AG04450 (cell line): Measurements from ENCODE around the gene TNIK. TPM values are rescaled to one million over a fixed set of nuclear protein-coding genes. Genes with fewer than 3 reads are reported as not detected.

Experiments
- CTCF ChIA-PET: fragments of 300-600, 350-600 bp; formaldehyde crosslinking; extraction: SDS; loops from one replicate; lab custom pipeline; 2022; ENCODE audit warnings: antibody characterized with exemption, inconsistent platforms; lab: Charles Lee
- POLR2A ChIA-PET: fragments of 350-600 bp; formaldehyde crosslinking; extraction: SDS; loops from one replicate; lab custom pipeline; 2021; ENCODE audit warnings: antibody characterized with exemption, inconsistent platforms; lab: Yijun Ruan, JAX
- DNase-seq: peaks from one replicate; pipeline ENCODE4 v3.0.0-alpha.2; 2011; ENCODE audit warnings: low read depth, low spot score
- H3K27ac ChIP-seq: one replicate; pipeline ENCODE4 v1.5.1; 2012; ENCODE audit warnings: low read depth, low read length, control low read depth
- H3K27me3 ChIP-seq: one replicate; pipeline ENCODE4 v1.6.0; 2012; ENCODE audit warnings: low read length; ENCODE audit not compliant: control insufficient read depth, insufficient read depth
- H3K4me3 ChIP-seq: 2 replicates; pipeline ENCODE4 v1.5.1; 2011; ENCODE audit warnings: mild to moderate bottlenecking, low read depth, low read length, control low read depth
- H3K9me3 ChIP-seq: 2 replicates; pipeline ENCODE4 v1.5.1; 2012; ENCODE audit warnings: low read length; ENCODE audit not compliant: control insufficient read depth, insufficient read depth
- polyA plus RNA-seq: library from polyadenylated mRNA; depleted of rRNA; stranded (reverse); fragments of >200 nt; gene quantifications from 2 replicates; pipeline ENCODE4 v1.2.3, GENCODE V29; 2011
- TF ChIP-seq, protein P1 (sequence below): IDR thresholded peaks from 2 replicates; pipeline ENCODE4 v1.5.1; 2011; ENCODE audit warnings: low read depth, low read length, control low read depth, inconsistent platforms

The TNIK gene
- polyA plus RNA-seq, 1 experiment: 9.0 TPM

DNA sequence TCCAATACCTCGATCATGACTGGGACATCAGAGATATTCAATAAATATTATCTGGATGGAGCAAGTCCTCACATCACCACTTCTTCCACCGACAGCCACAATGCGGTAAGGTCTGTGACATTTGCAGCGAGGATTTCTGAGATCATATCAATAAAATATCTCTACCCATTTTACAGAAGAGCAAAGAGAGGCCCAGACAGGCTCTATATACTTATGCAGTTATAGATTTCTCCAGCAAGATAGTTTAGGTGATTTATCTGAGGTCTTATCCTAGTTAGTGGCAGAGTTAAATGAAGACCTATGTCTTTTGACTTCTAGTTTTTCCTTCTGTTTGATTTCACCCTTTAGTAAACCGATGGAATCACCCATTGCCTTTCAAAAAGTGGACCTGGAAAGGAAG lies 81.6 kb downstream of the TNIK start:
- Histone ChIP-seq H3K4me3 (no peak overlapping the region), H3K27me3 (no peaks in the 10 kb centered on the region), H3K9me3 (no peaks in the 10 kb centered on the region), H3K27ac (no peak overlapping the region)
- CTCF ChIA-PET: no interaction called here
- POLR2A ChIA-PET: no interaction called here
- TF ChIP-seq, protein P1, sequence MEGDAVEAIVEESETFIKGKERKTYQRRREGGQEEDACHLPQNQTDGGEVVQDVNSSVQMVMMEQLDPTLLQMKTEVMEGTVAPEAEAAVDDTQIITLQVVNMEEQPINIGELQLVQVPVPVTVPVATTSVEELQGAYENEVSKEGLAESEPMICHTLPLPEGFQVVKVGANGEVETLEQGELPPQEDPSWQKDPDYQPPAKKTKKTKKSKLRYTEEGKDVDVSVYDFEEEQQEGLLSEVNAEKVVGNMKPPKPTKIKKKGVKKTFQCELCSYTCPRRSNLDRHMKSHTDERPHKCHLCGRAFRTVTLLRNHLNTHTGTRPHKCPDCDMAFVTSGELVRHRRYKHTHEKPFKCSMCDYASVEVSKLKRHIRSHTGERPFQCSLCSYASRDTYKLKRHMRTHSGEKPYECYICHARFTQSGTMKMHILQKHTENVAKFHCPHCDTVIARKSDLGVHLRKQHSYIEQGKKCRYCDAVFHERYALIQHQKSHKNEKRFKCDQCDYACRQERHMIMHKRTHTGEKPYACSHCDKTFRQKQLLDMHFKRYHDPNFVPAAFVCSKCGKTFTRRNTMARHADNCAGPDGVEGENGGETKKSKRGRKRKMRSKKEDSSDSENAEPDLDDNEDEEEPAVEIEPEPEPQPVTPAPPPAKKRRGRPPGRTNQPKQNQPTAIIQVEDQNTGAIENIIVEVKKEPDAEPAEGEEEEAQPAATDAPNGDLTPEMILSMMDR: no peak
- DNase-seq: no peak

DNA sequence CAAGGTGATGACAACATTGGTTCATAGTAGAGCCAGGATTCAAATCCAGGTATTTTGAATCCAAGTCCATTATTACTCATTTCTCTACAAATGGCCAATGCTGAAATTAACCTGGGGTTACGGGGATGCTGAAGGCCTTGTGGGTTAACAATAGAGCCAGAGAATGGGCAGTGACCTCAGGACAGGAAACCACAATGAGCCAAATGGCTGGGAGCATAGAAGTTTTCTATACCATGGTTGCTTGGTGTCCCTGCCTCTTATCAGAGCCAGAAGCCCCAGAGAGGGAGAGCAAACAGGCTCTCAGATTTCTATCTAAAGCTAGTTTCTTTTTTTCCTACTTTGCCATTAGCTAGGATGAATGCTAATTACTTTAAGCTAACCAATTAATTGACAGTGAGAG lies 82.3 kb downstream of the TNIK start:
- no peak overlapping the region for H3K27ac ChIP-seq
- ChIA-PET POLR2A (no interaction called here), CTCF (interaction anchor here (0.6 kb wide), 1 partner anchor 27 kb away, joined by 3 read pairs; no protein-coding TSS in a partner anchor)
- H3K4me3 ChIP-seq: no peak overlapping the region
- H3K27me3 ChIP-seq: no peaks in the 10 kb centered on the region
- DNase-seq: no peak
- TF ChIP-seq, protein P1: no peak
- no peaks in the 10 kb centered on the region for H3K9me3 ChIP-seq

DNA sequence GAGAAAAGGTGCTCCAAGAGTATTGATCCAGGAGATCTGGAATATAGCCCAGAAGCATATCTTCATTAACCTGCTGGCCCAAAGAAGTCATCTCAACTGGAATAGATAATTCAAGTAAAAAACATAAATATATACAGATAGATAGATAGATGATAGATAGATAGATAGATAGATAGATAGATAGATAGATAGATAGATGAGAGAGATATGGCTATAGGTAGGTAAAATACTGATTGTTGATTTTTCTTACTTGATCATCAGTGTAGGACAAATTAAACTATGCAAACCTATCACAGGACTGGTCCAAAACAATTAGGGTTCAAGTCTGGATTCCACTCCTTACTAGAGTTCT lies 83.6 kb downstream of the TNIK start:
- Histone ChIP-seq H3K27ac (no peak overlapping the region), H3K4me3 (no peak overlapping the region), H3K9me3 (no peaks in the 10 kb centered on the region), H3K27me3 (no peaks in the 10 kb centered on the region)
- ChIA-PET POLR2A (interaction anchor here (0.5 kb wide), 1 partner anchor 1019 kb away, joined by 3 read pairs; the partner anchor contains the start of gene SKIL), CTCF (no interaction called here)
- TF ChIP-seq, protein P1: no peak
- DNase-seq: no peak

DNA sequence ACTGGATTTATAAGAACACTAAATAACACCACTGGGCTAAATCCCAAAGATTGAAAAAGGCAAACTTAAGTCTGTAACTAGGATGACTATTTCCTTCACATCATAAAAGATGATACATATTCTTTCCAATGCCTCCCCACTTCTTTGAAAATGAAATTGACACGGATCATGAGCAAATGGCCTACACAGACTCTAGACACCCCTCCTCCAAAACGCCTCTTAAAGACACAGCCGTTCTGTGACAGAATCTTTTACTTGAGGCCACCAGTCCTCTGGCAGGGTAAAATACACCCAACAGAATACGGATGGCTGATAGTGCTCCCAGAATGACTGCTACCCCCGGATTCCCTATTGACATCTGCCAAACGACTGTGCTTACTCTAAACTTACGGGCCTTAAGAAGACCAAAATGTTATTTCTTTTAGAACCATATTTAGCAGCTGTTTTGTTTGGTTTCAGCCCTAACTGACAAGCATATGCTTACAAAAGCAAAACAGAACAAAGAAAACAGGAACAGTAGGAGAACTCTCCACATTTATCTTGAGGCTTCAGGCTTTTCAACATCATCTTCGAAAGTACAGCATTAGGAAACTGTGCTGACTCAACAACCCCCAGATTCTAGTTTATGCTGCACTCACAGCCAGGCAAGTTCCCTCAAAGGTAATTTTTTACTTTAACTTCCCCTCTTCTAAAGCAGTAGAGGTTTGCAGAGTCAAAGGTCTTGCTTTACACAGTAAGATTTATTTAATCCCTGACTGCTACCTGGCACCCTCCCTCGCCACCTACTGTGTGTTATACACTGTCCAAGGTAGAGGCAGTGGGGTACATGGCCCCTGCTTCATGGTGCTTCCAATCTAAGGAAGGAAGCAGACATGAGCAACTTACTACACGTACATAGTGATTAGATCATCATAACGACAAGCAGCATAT lies 84.3 kb downstream of the TNIK start:
- peak overlapping the region; percentile 54 for H3K27ac ChIP-seq
- POLR2A ChIA-PET: interaction anchor here (0.5 kb wide), 1 partner anchor 1018 kb away, joined by 3 read pairs; the partner anchor contains the start of gene SKIL
- CTCF ChIA-PET: no interaction called here

More for the DNA sequence above, 84.3 kb downstream of the TNIK start:
- Histone ChIP-seq H3K9me3 (no peaks in the 10 kb centered on the region), H3K27me3 (no peaks in the 10 kb centered on the region), H3K4me3 (no peak overlapping the region)
- DNase-seq: no peak
- TF ChIP-seq, protein P1: no peak
